ENCODE measurements around the gene SNTG2.

The SNTG2 gene

DNA sequence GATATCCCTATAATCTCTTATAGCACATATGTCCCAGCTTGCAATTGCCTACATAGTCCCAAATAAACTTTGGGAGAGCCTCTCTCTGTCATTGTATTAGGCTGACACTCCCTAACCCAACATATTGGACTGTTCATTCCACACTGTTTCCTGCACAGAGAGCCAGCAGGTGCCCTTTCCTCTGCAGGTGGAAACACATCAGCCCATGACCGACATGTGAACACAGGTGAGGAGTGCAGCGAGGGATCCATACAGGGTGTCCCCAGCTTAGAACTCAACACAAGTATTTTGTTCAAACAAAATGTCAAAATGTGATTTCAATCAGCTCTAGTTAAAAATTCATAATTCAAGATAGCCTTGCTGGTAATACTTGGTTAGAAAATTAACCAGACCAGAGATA is 412.7 kb downstream of the SNTG2 start:
- H3K27ac ChIP-seq (ENCODE audit: low read depth, low read length): no peak overlapping the region
- no peaks in the 10 kb centered on the region for H3K36me3 ChIP-seq (ENCODE audit: control insufficient read depth, low read length)
- H3K27me3 ChIP-seq (ENCODE audit: control insufficient read depth, low read length): no peaks in the 10 kb centered on the region
- no peaks in the 10 kb centered on the region for H3K79me2 ChIP-seq (ENCODE audit: control insufficient read depth, low read length)
- no peaks in the 10 kb centered on the region for H3F3A ChIP-seq (ENCODE audit: control insufficient read depth, insufficient read depth)
- no peaks in the 10 kb centered on the region for H3K9me2 ChIP-seq (replicated peaks; ENCODE audit: control insufficient read depth, low read length)
- no peaks in the 10 kb centered on the region for H4K20me1 ChIP-seq (ENCODE audit: control insufficient read depth, insufficient read depth, low read depth, low read length)
- H3K4me1 ChIP-seq (ENCODE audit: control insufficient read depth, low read length): no peaks in the 10 kb centered on the region
- H3K4me2 ChIP-seq (ENCODE audit: low read length): no peak overlapping the region
- no peak overlapping the region for H3K4me3 ChIP-seq (ENCODE audit: low read length)
- H3K9me3 ChIP-seq (ENCODE audit: control insufficient read depth, insufficient read depth, low read length): peaks cover 5% of the 10 kb centered on the region; the same call in 1 of the 2 replicates
- TF ChIP-seq, protein P1, sequence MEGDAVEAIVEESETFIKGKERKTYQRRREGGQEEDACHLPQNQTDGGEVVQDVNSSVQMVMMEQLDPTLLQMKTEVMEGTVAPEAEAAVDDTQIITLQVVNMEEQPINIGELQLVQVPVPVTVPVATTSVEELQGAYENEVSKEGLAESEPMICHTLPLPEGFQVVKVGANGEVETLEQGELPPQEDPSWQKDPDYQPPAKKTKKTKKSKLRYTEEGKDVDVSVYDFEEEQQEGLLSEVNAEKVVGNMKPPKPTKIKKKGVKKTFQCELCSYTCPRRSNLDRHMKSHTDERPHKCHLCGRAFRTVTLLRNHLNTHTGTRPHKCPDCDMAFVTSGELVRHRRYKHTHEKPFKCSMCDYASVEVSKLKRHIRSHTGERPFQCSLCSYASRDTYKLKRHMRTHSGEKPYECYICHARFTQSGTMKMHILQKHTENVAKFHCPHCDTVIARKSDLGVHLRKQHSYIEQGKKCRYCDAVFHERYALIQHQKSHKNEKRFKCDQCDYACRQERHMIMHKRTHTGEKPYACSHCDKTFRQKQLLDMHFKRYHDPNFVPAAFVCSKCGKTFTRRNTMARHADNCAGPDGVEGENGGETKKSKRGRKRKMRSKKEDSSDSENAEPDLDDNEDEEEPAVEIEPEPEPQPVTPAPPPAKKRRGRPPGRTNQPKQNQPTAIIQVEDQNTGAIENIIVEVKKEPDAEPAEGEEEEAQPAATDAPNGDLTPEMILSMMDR (IDR thresholded peaks at IDR 0.05; ENCODE audit: low read depth, low read length, poor library complexity, severe bottlenecking): no peak
- TF ChIP-seq EZH2phosphoT487 (IDR thresholded peaks at IDR 0.05; ENCODE audit: borderline replicate concordance, low read length): no peak

- Histone ChIP-seq H3K27me3 (ENCODE audit: control insufficient read depth, low read length) (no peaks in the 10 kb centered on the region), H3K4me3 (ENCODE audit: low read length) (no peak overlapping the region), H3F3A (ENCODE audit: control insufficient read depth, insufficient read depth) (no peaks in the 10 kb centered on the region), H3K79me2 (ENCODE audit: control insufficient read depth, low read length) (no peaks in the 10 kb centered on the region), H3K4me2 (ENCODE audit: low read length) (no peak overlapping the region), H3K9me2 (replicated peaks; ENCODE audit: control insufficient read depth, low read length) (no peaks in the 10 kb centered on the region), H3K36me3 (ENCODE audit: control insufficient read depth, low read length) (no peaks in the 10 kb centered on the region), H3K9me3 (ENCODE audit: control insufficient read depth, insufficient read depth, low read length) (peaks cover 5% of the 10 kb centered on the region; the same call in 1 of the 2 replicates), H3K4me1 (ENCODE audit: control insufficient read depth, low read length) (no peaks in the 10 kb centered on the region), H3K27ac (ENCODE audit: low read depth, low read length) (no peak overlapping the region), H4K20me1 (ENCODE audit: control insufficient read depth, insufficient read depth, low read depth, low read length) (no peaks in the 10 kb centered on the region)
- TF ChIP-seq, protein P1 (IDR thresholded peaks at IDR 0.05; ENCODE audit: low read depth, low read length, poor library complexity, severe bottlenecking): no peak
- TF ChIP-seq EZH2phosphoT487 (IDR thresholded peaks at IDR 0.05; ENCODE audit: borderline replicate concordance, low read length): no peak
These were observed 416.0 kb downstream of the SNTG2 start for GRCh38 chr2:1366546-1367134.

- H3K9me3 ChIP-seq (ENCODE audit: control insufficient read depth, insufficient read depth, low read length): peaks cover 5% of the 10 kb centered on the region; the same call in 1 of the 2 replicates
- TF ChIP-seq, protein P1 (IDR thresholded peaks at IDR 0.05; ENCODE audit: low read depth, low read length, poor library complexity, severe bottlenecking): no peak
- TF ChIP-seq EZH2phosphoT487 (IDR thresholded peaks at IDR 0.05; ENCODE audit: borderline replicate concordance, low read length): no peak
- no peaks in the 10 kb centered on the region for H3K27me3 ChIP-seq (ENCODE audit: control insufficient read depth, low read length)
- no peaks in the 10 kb centered on the region for H3F3A ChIP-seq (ENCODE audit: control insufficient read depth, insufficient read depth)
- H3K36me3 ChIP-seq (ENCODE audit: control insufficient read depth, low read length): no peaks in the 10 kb centered on the region
- H3K9me2 ChIP-seq (replicated peaks; ENCODE audit: control insufficient read depth, low read length): no peaks in the 10 kb centered on the region
- no peaks in the 10 kb centered on the region for H3K79me2 ChIP-seq (ENCODE audit: control insufficient read depth, low read length)
- H3K4me1 ChIP-seq (ENCODE audit: control insufficient read depth, low read length): no peaks in the 10 kb centered on the region
- no peak overlapping the region for H3K4me2 ChIP-seq (ENCODE audit: low read length)
- H4K20me1 ChIP-seq (ENCODE audit: control insufficient read depth, insufficient read depth, low read depth, low read length): no peaks in the 10 kb centered on the region
- no peak overlapping the region for H3K27ac ChIP-seq (ENCODE audit: low read depth, low read length)
- no peak overlapping the region for H3K4me3 ChIP-seq (ENCODE audit: low read length)
These were observed 417.0 kb downstream of the SNTG2 start for GRCh38 chr2:1367601-1368000.

Data from DOHH2 (cell line).